ENCODE data around the gene C3orf22.

The C3orf22 gene

DNA sequence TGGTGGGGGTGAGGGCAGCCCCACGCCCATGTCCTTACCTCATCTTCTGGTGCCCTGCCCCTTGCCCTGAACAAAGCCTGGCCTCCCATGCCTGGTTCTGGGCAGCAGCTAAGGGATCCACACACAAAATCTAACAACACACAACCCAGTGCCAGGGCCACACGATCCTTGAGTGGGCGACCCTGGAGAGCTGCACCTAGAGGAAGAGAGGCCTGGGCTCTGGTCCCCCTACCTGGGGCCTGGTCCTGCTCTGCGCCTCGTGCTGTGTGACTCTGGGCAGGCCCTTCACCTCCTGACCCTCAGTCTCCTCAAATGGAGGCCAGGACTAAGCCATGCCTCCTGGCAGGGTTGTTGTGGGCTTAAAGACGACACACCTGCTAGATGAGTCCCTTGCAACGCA is 20.0 kb upstream of the C3orf22 start:
- H3K4me1 ChIP-seq (ENCODE audit: control insufficient read depth, insufficient read depth, low read length, poor library complexity, severe bottlenecking) = no peaks in the 10 kb centered on the region

DNA sequence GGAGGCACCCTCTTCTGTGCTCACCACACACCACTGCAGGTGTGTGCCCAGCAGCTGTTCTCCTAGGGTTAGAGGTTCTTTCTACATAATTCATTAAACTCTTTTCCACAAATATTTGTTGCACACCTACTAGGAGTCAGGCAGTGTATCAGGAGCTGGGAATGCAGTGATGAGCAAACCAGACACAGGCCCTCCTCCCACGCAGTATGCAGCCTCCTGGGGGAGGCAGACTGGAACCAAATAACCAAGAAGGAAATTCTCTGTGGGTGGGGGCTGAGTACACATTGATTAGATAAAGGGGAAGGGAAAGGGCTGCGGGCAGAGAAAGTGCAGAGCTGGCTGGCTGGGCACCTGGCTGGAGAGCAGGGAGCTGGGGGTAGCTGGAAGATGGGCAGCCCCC is 18.5 kb upstream of the C3orf22 start:
- Histone ChIP-seq H3K9me3 (ENCODE audit: control insufficient read depth, low read length) (no peaks in the 10 kb centered on the region), H3K27ac (ENCODE audit: insufficient read depth, low read length, poor library complexity, severe bottlenecking) (no peak overlapping the region), H3K4me3 (ENCODE audit: insufficient read depth, low read depth, low read length, poor library complexity, severe bottlenecking) (no peak overlapping the region), H3K36me3 (ENCODE audit: control insufficient read depth, insufficient read depth, low read length) (no peaks in the 10 kb centered on the region), H3K27me3 (replicated peaks; ENCODE audit: control insufficient read depth, insufficient read depth, low read length, poor library complexity, severe bottlenecking) (no peaks in the 10 kb centered on the region), H3K4me1 (ENCODE audit: control insufficient read depth, insufficient read depth, low read length, poor library complexity, severe bottlenecking) (no peaks in the 10 kb centered on the region)
- no peak for DNase-seq

More for the DNA sequence above, 20.0 kb upstream of the C3orf22 start:
- Histone ChIP-seq H3K27me3 (replicated peaks; ENCODE audit: control insufficient read depth, insufficient read depth, low read length, poor library complexity, severe bottlenecking) (no peaks in the 10 kb centered on the region), H3K27ac (ENCODE audit: insufficient read depth, low read length, poor library complexity, severe bottlenecking) (no peak overlapping the region), H3K9me3 (ENCODE audit: control insufficient read depth, low read length) (no peaks in the 10 kb centered on the region), H3K36me3 (ENCODE audit: control insufficient read depth, insufficient read depth, low read length) (no peaks in the 10 kb centered on the region), H3K4me3 (ENCODE audit: insufficient read depth, low read depth, low read length, poor library complexity, severe bottlenecking) (no peak overlapping the region)
- DNase-seq = no peak

DNA sequence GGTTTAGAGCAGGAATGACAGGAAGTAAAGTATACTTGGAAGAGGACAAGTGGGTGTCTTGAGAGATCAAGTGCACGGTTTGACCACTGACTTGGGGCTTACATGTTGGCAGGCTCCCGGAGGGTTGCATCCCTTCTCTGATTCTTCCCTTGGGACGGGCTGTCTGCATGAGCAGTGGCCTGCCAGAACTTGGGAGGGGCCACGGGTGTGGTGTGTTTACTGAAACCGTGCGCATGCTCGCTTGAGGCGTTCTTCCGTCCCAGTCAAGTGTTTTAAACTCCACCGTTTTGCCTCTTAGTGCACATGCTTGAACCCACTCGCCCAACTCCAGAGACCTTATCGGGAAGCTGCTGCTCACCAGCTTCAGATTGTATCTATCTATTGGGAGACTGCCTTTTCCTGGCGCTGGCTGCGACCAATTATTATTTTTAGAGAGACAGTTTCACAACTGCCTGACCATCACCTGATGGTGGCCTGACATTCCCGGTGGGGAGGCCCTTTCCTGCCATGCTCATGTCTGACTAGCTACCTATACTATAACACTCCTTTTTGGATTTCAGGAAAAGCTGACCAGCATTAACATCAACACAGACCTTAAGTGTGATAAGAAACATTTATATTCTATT is 14.9 kb upstream of the C3orf22 start:
- no peaks in the 10 kb centered on the region for H3K36me3 ChIP-seq (ENCODE audit: control insufficient read depth, insufficient read depth, low read length)
- H3K4me3 ChIP-seq (ENCODE audit: insufficient read depth, low read depth, low read length, poor library complexity, severe bottlenecking) = no peak overlapping the region
- no peak for DNase-seq
- peaks cover 3% of the 10 kb centered on the region for H3K27me3 ChIP-seq (replicated peaks; ENCODE audit: control insufficient read depth, insufficient read depth, low read length, poor library complexity, severe bottlenecking)
- no peaks in the 10 kb centered on the region for H3K4me1 ChIP-seq (ENCODE audit: control insufficient read depth, insufficient read depth, low read length, poor library complexity, severe bottlenecking)
- H3K27ac ChIP-seq (ENCODE audit: insufficient read depth, low read length, poor library complexity, severe bottlenecking) = no peak overlapping the region
- no peaks in the 10 kb centered on the region for H3K9me3 ChIP-seq (ENCODE audit: control insufficient read depth, low read length)

DNA sequence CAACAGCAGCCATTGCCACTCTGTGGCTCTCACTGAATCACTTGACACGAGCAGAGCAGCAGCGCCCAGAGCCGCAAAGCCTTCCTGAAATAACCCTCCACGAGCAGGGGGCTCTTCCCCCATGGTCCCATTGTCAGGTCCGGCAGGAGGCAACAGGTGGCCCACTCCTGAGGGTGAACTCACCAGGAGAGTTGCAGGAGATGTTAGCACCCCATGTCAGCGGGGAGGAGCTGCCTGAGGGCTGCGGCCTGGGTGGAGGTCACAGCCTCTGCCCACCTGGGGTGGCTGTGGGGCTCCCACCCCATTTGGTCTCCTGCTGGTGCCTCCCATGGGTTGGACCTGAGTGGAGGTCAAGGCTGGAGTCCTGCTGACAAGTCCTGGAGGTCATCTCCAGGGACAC is 12.3 kb upstream of the C3orf22 start:
- no peak for DNase-seq
- H3K4me3 ChIP-seq (ENCODE audit: insufficient read depth, low read depth, low read length, poor library complexity, severe bottlenecking) = no peak overlapping the region
- no peaks in the 10 kb centered on the region for H3K9me3 ChIP-seq (ENCODE audit: control insufficient read depth, low read length)
- H3K36me3 ChIP-seq (ENCODE audit: control insufficient read depth, insufficient read depth, low read length) = no peaks in the 10 kb centered on the region
- H3K4me1 ChIP-seq (ENCODE audit: control insufficient read depth, insufficient read depth, low read length, poor library complexity, severe bottlenecking) = no peaks in the 10 kb centered on the region
- H3K27me3 ChIP-seq (replicated peaks; ENCODE audit: control insufficient read depth, insufficient read depth, low read length, poor library complexity, severe bottlenecking) = peaks cover 3% of the 10 kb centered on the region
- no peak overlapping the region for H3K27ac ChIP-seq (ENCODE audit: insufficient read depth, low read length, poor library complexity, severe bottlenecking)

DNA sequence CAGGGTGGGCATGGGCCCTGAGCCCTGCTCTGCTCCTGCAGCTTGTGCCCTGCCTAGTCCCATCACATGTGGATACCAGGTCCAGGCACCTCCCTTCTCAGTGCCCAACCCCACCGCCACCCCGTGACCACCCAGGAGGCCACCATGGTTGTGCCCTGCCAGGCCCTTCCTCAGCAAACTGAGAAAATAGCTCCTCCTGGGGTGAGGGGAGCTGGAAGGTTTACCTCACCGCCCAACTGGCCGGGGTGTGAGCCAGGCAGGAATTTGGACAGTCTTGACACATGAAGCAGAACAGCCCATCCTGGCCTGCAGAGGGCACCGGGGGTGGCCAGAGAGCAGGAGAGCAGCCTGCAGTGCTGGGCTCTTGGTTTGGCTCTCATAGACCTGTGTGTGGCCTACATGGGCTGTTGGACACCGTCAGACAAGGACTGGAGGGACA is 11.4 kb upstream of the C3orf22 start:
- Histone ChIP-seq H3K27me3 (replicated peaks; ENCODE audit: control insufficient read depth, insufficient read depth, low read length, poor library complexity, severe bottlenecking) (peaks cover 3% of the 10 kb centered on the region), H3K27ac (ENCODE audit: insufficient read depth, low read length, poor library complexity, severe bottlenecking) (no peak overlapping the region), H3K4me1 (ENCODE audit: control insufficient read depth, insufficient read depth, low read length, poor library complexity, severe bottlenecking) (no peaks in the 10 kb centered on the region), H3K9me3 (ENCODE audit: control insufficient read depth, low read length) (no peaks in the 10 kb centered on the region), H3K4me3 (ENCODE audit: insufficient read depth, low read depth, low read length, poor library complexity, severe bottlenecking) (no peak overlapping the region), H3K36me3 (ENCODE audit: control insufficient read depth, insufficient read depth, low read length) (no peaks in the 10 kb centered on the region)
- no peak for DNase-seq

DNA sequence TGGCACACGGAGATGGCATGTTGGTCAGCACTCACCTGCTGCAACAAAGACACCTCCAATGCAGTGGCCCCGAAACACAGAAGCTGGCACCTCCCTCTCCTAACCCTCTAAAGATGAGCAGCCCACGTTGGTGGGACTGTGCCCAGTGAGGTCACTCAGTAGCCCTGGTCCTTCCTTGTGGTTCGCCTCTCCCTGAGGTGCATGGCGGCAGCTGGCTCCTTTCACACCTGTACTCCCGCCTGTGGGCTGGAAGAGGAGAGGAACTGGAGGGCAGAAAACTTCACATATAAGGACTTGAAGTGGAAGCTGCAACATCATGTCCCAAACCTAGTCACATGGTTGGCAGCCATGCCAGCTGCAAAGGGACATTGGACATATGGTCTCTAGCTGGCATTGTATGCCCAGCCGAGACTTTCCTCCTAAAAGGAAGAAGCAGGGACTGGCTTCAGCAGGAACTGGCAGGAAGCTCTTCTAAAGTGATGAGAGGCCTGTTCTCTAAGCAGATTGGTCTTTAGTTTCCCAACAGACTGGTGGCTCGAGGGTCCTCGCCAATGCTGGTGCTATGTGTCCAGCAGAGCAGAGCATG is 10.8 kb upstream of the C3orf22 start:
- H3K27me3 ChIP-seq (replicated peaks; ENCODE audit: control insufficient read depth, insufficient read depth, low read length, poor library complexity, severe bottlenecking) = peaks cover 3% of the 10 kb centered on the region
- DNase-seq = no peak
- H3K4me3 ChIP-seq (ENCODE audit: insufficient read depth, low read depth, low read length, poor library complexity, severe bottlenecking) = no peak overlapping the region
- H3K4me1 ChIP-seq (ENCODE audit: control insufficient read depth, insufficient read depth, low read length, poor library complexity, severe bottlenecking) = no peaks in the 10 kb centered on the region
- H3K36me3 ChIP-seq (ENCODE audit: control insufficient read depth, insufficient read depth, low read length) = no peaks in the 10 kb centered on the region
- H3K9me3 ChIP-seq (ENCODE audit: control insufficient read depth, low read length) = no peaks in the 10 kb centered on the region
- no peak overlapping the region for H3K27ac ChIP-seq (ENCODE audit: insufficient read depth, low read length, poor library complexity, severe bottlenecking)

DNA sequence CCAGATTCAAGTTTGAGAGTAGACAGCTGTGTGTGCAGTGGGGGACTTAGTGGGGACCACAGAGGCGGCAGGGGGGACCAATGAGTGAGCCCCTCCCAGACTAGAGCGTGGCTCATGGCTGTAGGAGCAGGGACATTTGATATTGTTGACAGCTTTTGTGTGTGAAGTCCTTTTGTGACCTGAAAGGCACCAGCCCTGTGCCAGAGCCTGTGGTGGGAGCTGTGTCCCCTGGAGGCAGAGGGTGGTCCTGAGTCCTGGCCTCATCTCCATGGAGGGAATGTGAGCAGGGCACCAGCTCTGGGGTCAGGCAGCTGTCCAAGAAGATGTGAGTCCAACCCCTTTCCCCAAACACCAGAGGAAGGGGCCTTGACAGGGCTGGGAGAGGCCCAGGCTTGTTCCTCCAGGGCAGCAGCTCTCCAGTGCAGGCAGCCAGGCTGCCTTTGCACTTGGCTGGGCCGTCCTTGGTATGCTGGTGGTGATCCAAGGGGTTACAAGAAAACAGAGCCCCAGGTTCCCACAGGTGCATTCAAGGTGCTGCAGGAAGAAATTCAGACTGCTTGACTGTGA is 10.1 kb upstream of the C3orf22 start:
- no peaks in the 10 kb centered on the region for H3K36me3 ChIP-seq (ENCODE audit: control insufficient read depth, insufficient read depth, low read length)
- no peaks in the 10 kb centered on the region for H3K4me1 ChIP-seq (ENCODE audit: control insufficient read depth, insufficient read depth, low read length, poor library complexity, severe bottlenecking)
- H3K9me3 ChIP-seq (ENCODE audit: control insufficient read depth, low read length) = no peaks in the 10 kb centered on the region
- no peak for DNase-seq
- no peak overlapping the region for H3K4me3 ChIP-seq (ENCODE audit: insufficient read depth, low read depth, low read length, poor library complexity, severe bottlenecking)
- H3K27me3 ChIP-seq (replicated peaks; ENCODE audit: control insufficient read depth, insufficient read depth, low read length, poor library complexity, severe bottlenecking) = peaks cover 3% of the 10 kb centered on the region
- no peak overlapping the region for H3K27ac ChIP-seq (ENCODE audit: insufficient read depth, low read length, poor library complexity, severe bottlenecking)

DNA sequence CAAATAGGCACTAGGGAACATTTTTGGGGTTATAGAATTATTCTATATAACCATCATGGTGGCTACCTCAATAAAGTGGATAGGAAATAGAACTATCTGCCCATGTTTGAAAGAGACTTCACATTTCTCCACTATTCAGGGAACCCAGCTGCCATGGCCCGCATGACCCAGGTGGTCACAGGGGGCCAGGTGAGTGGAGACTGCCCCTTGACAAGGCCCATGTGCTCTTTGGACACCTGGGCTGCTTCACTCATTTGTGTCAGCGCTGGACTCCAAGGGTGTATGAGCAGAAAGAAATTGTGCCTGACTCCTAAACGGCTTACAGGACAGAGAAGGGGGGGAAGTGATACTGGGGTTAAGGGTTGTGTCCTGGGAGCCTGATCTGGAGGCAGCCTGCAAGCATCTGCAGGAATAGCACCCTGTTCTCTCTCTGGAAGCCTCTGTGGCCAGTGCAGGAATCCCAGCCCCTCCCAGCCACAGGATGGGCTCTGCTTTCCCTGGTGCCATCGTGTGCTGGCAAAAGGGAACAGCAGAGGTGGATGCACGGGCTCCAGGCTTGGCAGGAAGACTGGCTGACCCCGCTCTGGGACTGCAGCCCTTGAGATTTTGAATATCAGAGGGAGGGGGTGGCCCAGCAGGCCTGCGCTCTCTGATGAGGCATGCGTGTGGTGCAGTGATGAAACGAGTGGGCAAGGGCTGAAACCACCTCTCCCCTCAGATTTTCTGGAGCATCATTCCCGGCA is 9.1 kb upstream of the C3orf22 start:
- Histone ChIP-seq H3K4me1 (ENCODE audit: control insufficient read depth, insufficient read depth, low read length, poor library complexity, severe bottlenecking) (no peaks in the 10 kb centered on the region), H3K27ac (ENCODE audit: insufficient read depth, low read length, poor library complexity, severe bottlenecking) (no peak overlapping the region), H3K4me3 (ENCODE audit: insufficient read depth, low read depth, low read length, poor library complexity, severe bottlenecking) (no peak overlapping the region), H3K36me3 (ENCODE audit: control insufficient read depth, insufficient read depth, low read length) (no peaks in the 10 kb centered on the region), H3K9me3 (ENCODE audit: control insufficient read depth, low read length) (no peaks in the 10 kb centered on the region), H3K27me3 (replicated peaks; ENCODE audit: control insufficient read depth, insufficient read depth, low read length, poor library complexity, severe bottlenecking) (peaks cover 3% of the 10 kb centered on the region)
- no peak for DNase-seq

DNA sequence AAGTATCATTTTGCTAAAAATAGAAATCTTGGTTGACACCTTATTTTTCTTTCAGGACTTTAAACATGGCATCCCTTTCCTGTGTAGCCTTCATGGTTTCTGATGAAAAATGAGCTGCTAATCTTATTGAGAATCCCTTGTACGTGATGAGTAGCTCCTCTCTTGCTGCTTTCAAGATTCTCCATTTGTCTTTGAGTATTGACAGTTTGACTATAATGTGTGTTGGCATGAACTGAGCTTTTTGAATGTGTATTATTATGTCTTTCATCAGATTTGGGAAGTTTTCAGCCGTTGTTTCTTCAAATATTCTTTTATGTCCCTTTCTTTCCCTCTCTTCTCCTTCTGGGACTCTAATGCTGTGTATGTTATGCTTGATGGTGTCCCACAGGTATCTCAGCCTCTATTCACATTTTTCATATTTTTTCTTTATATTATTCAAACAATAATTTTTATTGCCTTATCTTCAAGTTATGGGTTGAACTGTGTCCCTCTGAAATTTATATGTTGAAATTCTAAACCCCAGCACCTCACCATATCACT is 4.1 kb upstream of the C3orf22 start:
- Histone ChIP-seq H3K9me3 (ENCODE audit: control insufficient read depth, low read length) (no peaks in the 10 kb centered on the region), H3K27ac (ENCODE audit: insufficient read depth, low read length, poor library complexity, severe bottlenecking) (no peak overlapping the region), H3K27me3 (replicated peaks; ENCODE audit: control insufficient read depth, insufficient read depth, low read length, poor library complexity, severe bottlenecking) (no peaks in the 10 kb centered on the region), H3K4me1 (ENCODE audit: control insufficient read depth, insufficient read depth, low read length, poor library complexity, severe bottlenecking) (no peaks in the 10 kb centered on the region), H3K36me3 (ENCODE audit: control insufficient read depth, insufficient read depth, low read length) (no peaks in the 10 kb centered on the region), H3K4me3 (ENCODE audit: insufficient read depth, low read depth, low read length, poor library complexity, severe bottlenecking) (no peak overlapping the region)
- no peak for DNase-seq

DNA sequence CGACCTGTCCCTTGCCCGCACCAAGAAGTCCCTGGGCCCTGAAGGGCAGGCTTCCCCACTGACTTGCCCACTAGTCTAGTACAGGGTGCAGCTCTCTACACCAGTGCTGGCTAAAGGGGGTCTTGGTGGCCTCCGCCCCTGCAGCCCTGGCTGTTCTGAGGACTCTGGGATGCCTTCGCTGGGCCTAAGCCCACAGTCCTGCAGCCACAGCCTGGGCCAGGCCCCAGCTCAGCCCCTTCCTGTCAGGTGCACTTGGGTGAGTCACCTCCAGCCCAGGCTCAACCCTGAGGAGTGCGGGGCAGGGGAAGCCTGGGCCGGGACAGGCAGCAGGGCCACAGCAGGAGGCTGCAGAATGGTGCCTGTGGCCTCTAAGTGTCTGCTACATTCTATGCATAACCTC is 971 bp downstream of the C3orf22 start:
- no peaks in the 10 kb centered on the region for H3K4me1 ChIP-seq (ENCODE audit: control insufficient read depth, insufficient read depth, low read length, poor library complexity, severe bottlenecking)
- no peak for DNase-seq
- no peaks in the 10 kb centered on the region for H3K9me3 ChIP-seq (ENCODE audit: control insufficient read depth, low read length)
- no peak overlapping the region for H3K4me3 ChIP-seq (ENCODE audit: insufficient read depth, low read depth, low read length, poor library complexity, severe bottlenecking)
- no peaks in the 10 kb centered on the region for H3K27me3 ChIP-seq (replicated peaks; ENCODE audit: control insufficient read depth, insufficient read depth, low read length, poor library complexity, severe bottlenecking)
- no peaks in the 10 kb centered on the region for H3K36me3 ChIP-seq (ENCODE audit: control insufficient read depth, insufficient read depth, low read length)
- no peak overlapping the region for H3K27ac ChIP-seq (ENCODE audit: insufficient read depth, low read length, poor library complexity, severe bottlenecking)
